Measurements from ENCODE around the gene LRP10. TPM values are rescaled to one million over a fixed set of nuclear protein-coding genes. Genes with fewer than 3 reads are reported as not detected.
"Not testable (repeated sequence)": the region's sequence is repeated elsewhere in the genome, so short reads cannot be mapped to it uniquely, and the experiment has no call there.

The LRP10 gene
- total RNA-seq, 3 donors from 2014 or later (not counting 1 experiment from before 2014, with no cell fraction given) = 97.8 to 118 (median 102) TPM

DNA sequence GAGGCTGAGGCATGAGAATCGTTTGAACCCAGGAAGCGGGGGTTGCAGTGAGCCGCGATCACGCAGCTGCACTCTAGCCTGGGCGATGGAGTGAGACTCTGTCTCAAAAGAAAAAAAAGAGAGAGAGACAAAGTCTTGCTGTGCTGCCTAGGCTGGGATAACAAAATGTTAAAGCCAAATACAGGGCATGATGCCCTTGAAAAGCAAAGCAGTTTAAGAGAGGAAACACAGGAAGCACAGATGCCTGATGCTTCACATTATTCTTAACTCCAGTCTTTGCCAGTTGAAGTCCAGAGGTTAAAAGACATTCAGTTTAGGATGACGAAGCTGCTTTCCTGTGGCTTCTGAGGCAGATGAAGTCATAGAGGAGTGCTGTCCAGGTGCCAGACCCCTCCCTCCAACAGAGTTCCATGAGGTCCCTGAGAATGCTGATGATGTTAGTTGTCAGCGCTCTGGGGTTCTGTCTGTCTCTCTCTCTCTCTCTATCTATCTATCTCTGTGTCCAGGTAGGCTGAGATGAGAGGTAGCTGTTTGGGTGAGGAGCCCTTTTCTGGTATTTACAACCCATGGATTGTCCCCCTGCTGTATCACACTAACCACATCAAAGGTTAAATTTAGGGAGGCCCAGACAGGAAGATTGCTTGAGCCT, 46.7 kb upstream of the LRP10 start:
- 13% methylated on average over 7 of the region's 8 CpGs for WGBS (ENCODE audit: insufficient coverage)
- Mint-ChIP-seq H3K4me1 (peaks cover 13 to 18% of the 10 kb centered on the region in 2 donors), H3K9me3 (no peaks in the 10 kb centered on the region), H3K27ac (no peak overlapping the region), H3K27me3 (ENCODE audit: low read depth in 2 of 2) (peaks cover 29 to 39% of the 10 kb centered on the region in 2 donors), H3K36me3 (no peaks in the 10 kb centered on the region), H3K4me3 (no peak overlapping the region)
- Histone ChIP-seq H3K9me3 (ENCODE audit: control insufficient read depth, insufficient read depth, low read length) (no peaks in the 10 kb centered on the region), H3K4me1 (ENCODE audit: control insufficient read depth, insufficient read depth, low read length) (peaks cover 21% of the 10 kb centered on the region), H3K36me3 (ENCODE audit: control insufficient read depth, insufficient read depth, low read length) (no peaks in the 10 kb centered on the region), H3K27ac (ENCODE audit: low read length) (no peak overlapping the region), H3K27me3 (ENCODE audit: control insufficient read depth, insufficient read depth, low read length) (peaks cover 9% of the 10 kb centered on the region), H3K4me3 (ENCODE audit: low read length) (no peak overlapping the region)
- TF ChIP-seq, protein P1, sequence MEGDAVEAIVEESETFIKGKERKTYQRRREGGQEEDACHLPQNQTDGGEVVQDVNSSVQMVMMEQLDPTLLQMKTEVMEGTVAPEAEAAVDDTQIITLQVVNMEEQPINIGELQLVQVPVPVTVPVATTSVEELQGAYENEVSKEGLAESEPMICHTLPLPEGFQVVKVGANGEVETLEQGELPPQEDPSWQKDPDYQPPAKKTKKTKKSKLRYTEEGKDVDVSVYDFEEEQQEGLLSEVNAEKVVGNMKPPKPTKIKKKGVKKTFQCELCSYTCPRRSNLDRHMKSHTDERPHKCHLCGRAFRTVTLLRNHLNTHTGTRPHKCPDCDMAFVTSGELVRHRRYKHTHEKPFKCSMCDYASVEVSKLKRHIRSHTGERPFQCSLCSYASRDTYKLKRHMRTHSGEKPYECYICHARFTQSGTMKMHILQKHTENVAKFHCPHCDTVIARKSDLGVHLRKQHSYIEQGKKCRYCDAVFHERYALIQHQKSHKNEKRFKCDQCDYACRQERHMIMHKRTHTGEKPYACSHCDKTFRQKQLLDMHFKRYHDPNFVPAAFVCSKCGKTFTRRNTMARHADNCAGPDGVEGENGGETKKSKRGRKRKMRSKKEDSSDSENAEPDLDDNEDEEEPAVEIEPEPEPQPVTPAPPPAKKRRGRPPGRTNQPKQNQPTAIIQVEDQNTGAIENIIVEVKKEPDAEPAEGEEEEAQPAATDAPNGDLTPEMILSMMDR (IDR thresholded peaks at IDR 0.05) = no peak
- DNase-seq (no peak), ATAC-seq (no peak)
- intact Hi-C loops (cut with micrococcal nuclease) = loop anchor here (5.0 kb wide), 2 partner anchors 157 to 238 kb away; partner anchors contain the start of genes AJUBA and DAD1

DNA sequence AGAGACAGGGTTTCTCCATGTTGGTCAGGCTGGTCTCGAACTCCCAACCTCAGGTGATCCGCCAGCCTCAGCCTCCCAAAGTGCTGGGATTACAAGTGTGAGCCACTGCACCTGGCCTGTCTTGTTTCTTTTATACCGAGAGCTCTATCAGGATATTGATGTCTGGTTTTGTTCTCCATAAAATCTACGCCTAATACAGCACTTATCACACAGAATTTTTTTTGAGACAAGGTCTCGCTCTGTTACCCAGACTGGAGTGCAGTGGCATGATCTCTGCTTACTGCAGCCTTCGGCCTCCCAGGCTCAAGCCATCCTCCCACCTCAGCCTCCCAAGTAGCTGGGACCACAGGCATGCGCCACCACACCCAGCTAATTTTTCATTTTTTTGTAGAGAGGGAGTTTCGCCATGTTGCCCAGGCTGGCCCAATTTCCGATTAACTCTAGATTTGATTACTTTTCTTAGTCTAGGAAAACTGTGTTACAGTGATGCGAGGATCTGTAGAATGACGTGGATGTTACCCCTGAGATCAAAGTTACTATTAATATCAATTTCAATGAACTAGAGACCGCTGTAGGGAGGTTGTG, 42.4 kb upstream of the LRP10 start:
- H3K36me3 Mint-ChIP-seq; H3K27me3 ChIP-seq (ENCODE audit: control insufficient read depth, insufficient read depth, low read length); DNase-seq; H3K36me3 ChIP-seq (ENCODE audit: control insufficient read depth, insufficient read depth, low read length); H3K9me3 ChIP-seq (ENCODE audit: control insufficient read depth, insufficient read depth, low read length); H3K9me3 Mint-ChIP-seq: not testable (repeated sequence)
- ATAC-seq = peak in 1 of 3 donors; percentile 2
- WGBS (ENCODE audit: insufficient coverage) = 85% methylated on average over 9 of the region's 12 CpGs
- Mint-ChIP-seq H3K4me3 (peak overlapping the region; percentile 94), H3K27me3 (ENCODE audit: low read depth in 2 of 2) (peaks cover 8 to 15% of the 10 kb centered on the region in 2 donors), H3K27ac (peak overlapping the region; percentile 93 to 94), H3K4me1 (peaks cover 16% of the 10 kb centered on the region in 2 donors)
- Histone ChIP-seq H3K4me1 (ENCODE audit: control insufficient read depth, insufficient read depth, low read length) (peaks cover 13% of the 10 kb centered on the region), H3K27ac (ENCODE audit: low read length) (peak overlapping the region; percentile 84), H3K4me3 (ENCODE audit: low read length) (peak overlapping the region; percentile 61)
- intact Hi-C loops (cut with micrococcal nuclease) = loop anchor here (5.0 kb wide), 1 partner anchor 242 kb away; the partner anchor contains the start of gene DAD1

DNA sequence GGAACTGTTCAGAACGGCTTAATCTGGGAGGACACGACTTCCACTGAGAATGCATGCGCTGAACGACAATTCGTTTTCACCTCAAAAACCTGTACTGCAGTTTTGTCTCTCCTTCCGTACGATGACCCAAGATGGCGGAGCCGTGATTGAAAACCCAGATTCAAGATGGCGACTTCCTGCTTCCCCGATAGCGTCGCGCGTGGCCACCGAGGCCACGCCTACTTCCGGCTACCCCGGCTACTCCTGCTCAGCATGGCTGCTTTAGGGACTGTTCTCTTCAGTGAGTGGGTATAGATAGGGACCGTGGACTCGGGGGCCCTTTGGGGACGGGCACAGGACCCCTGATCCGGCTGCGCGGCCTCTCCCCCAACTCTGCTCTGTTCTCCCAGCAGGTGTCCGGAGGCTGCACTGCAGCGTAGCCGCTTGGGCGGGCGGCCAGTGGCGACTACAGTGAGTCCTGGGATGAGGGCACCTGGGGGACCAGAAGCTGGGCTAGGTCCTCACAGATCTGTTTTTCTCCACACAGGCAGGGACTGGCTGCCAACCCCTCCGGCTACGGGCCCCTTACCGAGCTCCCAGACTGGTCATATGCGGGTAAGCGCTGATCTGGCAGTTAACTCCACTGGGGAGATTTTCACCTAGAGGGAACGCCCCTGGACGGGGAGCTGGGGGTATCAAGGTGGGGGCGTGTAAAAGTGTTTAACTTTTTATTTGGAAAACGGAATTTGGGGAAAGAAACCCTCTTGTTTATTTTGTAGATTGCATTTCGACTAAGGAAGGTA, 41.7 kb upstream of the LRP10 start, which contains the start of gene MRPL52:
Gene MRPL52 (plus strand): TSS at position 227 of the 782 bp plus-strand sequence. CDS start 26 bp downstream, at position 253.
- Mint-ChIP-seq H3K9me3 (no peaks in the 10 kb centered on the region), H3K36me3 (no peaks in the 10 kb centered on the region), H3K4me1 (peaks cover 16% of the 10 kb centered on the region in 2 donors), H3K27me3 (ENCODE audit: low read depth in 2 of 2) (peaks cover 8% of the 10 kb centered on the region in 2 donors), H3K27ac (peak within 1 kb of the TSS; percentile 93 to 94), H3K4me3 (peak within 1 kb of the TSS; percentile 94)
- intact Hi-C loops (cut with micrococcal nuclease) = loop anchor here (5.0 kb wide), 1 partner anchor 243 kb away; the partner anchor contains the start of gene DAD1
- TF ChIP-seq, protein P1 (IDR thresholded peaks at IDR 0.05) = no peak
- Histone ChIP-seq H3K36me3 (ENCODE audit: control insufficient read depth, insufficient read depth, low read length) (peaks cover 9% of the 10 kb centered on the region), H3K27ac (ENCODE audit: low read length) (peak within 1 kb of the TSS; percentile 84), H3K9me3 (ENCODE audit: control insufficient read depth, insufficient read depth, low read length) (no peaks in the 10 kb centered on the region), H3K4me1 (ENCODE audit: control insufficient read depth, insufficient read depth, low read length) (peaks cover 13% of the 10 kb centered on the region), H3K27me3 (ENCODE audit: control insufficient read depth, insufficient read depth, low read length) (no peaks in the 10 kb centered on the region), H3K4me3 (ENCODE audit: low read length) (peak within 1 kb of the TSS; percentile 61)
- ATAC-seq (peak; percentile 96 to 97 (median 96)), DNase-seq (peak; percentile 77 to 97)
- under 1% methylated on average over 41 of the region's 41 CpGs for WGBS (ENCODE audit: insufficient coverage)
